MCF 10A (cell line): ENCODE data around the gene IL1F10. TPM values are rescaled to one million over a fixed set of nuclear protein-coding genes. Genes with fewer than 3 reads are reported as not detected.

Experiments used
- BruUV-seq: library from RNA; stranded (reverse); fragments of 400-500 nt; replicated peaks from 2 replicates; lab custom pipeline; 2021; lab: Mats Ljungman, UMichigan
- CTCF ChIA-PET: fragments of 300-600 bp; sonication (Branson Sonifier 250); formaldehyde crosslinking; extraction: SDS; loops from one replicate; lab custom pipeline; 2021; ENCODE audit warnings: antibody characterized with exemption, inconsistent platforms; lab: Yijun Ruan, JAX
- POLR2A ChIA-PET: fragments of 300-600, 350-650 bp; sonication (Branson Sonifier 250); formaldehyde crosslinking; extraction: SDS; loops from one replicate; lab custom pipeline; 2020; ENCODE audit warnings: antibody characterized with exemption, inconsistent platforms; lab: Yijun Ruan, JAX
- DNase-seq: peaks from one replicate; pipeline ENCODE4 v3.0.0-alpha.2; 2018; ENCODE audit not compliant: unreplicated experiment
- H3K27ac Mint-ChIP-seq: one replicate; pipeline ENCODE4 v1.8.0; 2022; ENCODE audit warnings: mild to moderate bottlenecking, low read depth, mixed read lengths; ENCODE audit not compliant: unreplicated experiment
- H3K27me3 Mint-ChIP-seq: one replicate; pipeline ENCODE4 v1.8.0; 2022; ENCODE audit warnings: mixed read lengths; ENCODE audit not compliant: insufficient read depth, unreplicated experiment
- H3K36me3 Mint-ChIP-seq: one replicate; pipeline ENCODE4 v1.8.0; 2022; ENCODE audit warnings: mild to moderate bottlenecking, moderate library complexity, mixed read lengths; ENCODE audit not compliant: insufficient read depth, unreplicated experiment
- H3K4me1 Mint-ChIP-seq: one replicate; pipeline ENCODE4 v1.8.0; 2022; ENCODE audit warnings: mixed read lengths; ENCODE audit not compliant: insufficient read depth, unreplicated experiment
- H3K4me3 Mint-ChIP-seq: one replicate; pipeline ENCODE4 v1.8.0; 2022; ENCODE audit warnings: mild to moderate bottlenecking, moderate library complexity, mixed read lengths; ENCODE audit not compliant: unreplicated experiment
- H3K9me3 Mint-ChIP-seq: one replicate; pipeline ENCODE4 v1.8.0; 2022; ENCODE audit warnings: mixed read lengths; ENCODE audit not compliant: unreplicated experiment
- intact Hi-C: fragments of 100-400 bp; cut with micrococcal nuclease; formaldehyde crosslinking; loops from 2 replicates; pipeline ENCODE4 v1.14.1; 2022
- total RNA-seq: library from RNA; stranded (reverse); gene quantifications from 2 replicates; pipeline ENCODE4 v1.2.3, GENCODE V29; 2022
- TF ChIP-seq, protein P1 (sequence below): fragments of 200-600 bp; IDR thresholded peaks from one replicate; pipeline ENCODE4 v1.8.0; 2022; ENCODE audit warnings: antibody characterized with exemption, mild to moderate bottlenecking; ENCODE audit not compliant: unreplicated experiment

IL1F10 gene
- total RNA-seq, 1 experiment from 2014 or later, result not detected

DNA sequence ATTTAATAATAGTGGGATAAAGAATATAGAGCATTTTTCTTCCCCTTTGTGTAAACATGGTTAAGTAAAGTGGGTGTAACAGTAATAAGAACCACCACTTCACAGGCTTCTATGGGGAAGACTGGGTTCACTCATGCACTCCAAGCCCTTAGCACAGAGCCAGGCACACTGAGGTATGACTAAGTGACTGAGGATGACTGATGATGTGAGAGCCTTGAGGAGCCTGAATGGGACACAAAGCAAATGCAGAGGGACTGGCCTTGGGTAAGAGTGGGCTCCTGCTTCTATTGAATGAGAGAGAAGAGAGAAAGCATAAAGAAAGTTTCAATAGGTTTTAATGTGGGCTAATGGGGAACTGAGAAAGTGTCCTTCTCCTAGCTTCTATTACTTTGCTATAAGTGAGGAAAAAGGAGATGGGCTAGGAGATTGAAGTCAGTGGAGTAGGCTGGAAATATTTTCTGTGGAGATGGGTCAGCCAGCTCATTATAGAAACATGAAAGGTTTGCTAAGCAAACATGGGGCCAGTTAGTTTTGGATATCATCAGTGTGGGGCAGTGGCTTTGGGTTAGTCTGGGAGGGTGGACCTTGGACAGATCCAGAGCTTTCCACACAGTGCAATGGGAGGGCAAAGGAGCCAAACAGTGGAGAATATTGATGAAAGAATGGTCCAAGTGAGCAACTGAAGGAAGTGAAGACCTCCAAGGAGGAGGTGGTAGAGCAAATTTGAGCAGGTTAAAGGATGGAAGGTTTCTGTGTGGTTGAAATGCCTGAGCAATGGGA lies 20.6 kb downstream of the IL1F10 start:
- TF ChIP-seq, protein P1, sequence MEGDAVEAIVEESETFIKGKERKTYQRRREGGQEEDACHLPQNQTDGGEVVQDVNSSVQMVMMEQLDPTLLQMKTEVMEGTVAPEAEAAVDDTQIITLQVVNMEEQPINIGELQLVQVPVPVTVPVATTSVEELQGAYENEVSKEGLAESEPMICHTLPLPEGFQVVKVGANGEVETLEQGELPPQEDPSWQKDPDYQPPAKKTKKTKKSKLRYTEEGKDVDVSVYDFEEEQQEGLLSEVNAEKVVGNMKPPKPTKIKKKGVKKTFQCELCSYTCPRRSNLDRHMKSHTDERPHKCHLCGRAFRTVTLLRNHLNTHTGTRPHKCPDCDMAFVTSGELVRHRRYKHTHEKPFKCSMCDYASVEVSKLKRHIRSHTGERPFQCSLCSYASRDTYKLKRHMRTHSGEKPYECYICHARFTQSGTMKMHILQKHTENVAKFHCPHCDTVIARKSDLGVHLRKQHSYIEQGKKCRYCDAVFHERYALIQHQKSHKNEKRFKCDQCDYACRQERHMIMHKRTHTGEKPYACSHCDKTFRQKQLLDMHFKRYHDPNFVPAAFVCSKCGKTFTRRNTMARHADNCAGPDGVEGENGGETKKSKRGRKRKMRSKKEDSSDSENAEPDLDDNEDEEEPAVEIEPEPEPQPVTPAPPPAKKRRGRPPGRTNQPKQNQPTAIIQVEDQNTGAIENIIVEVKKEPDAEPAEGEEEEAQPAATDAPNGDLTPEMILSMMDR, result no peak
- Mint-ChIP-seq H3K4me3 (no peak overlapping the region), H3K27ac (no peak overlapping the region), H3K9me3 (no peaks in the 10 kb centered on the region), H3K27me3 (no peaks in the 10 kb centered on the region), H3K36me3 (no peaks in the 10 kb centered on the region), H3K4me1 (peaks cover 9% of the 10 kb centered on the region)
- DNase-seq, result no peak
- ChIA-PET CTCF (interaction anchor here (0.6 to 4.3 kb wide), 7 partner anchors 9 to 152 kb away, joined by 3 to 24 read pairs (median 4); no protein-coding TSS in a partner anchor), POLR2A (no interaction called here)
- no TSS peak for BruUV-seq
- intact Hi-C loops, result no loop called here

DNA sequence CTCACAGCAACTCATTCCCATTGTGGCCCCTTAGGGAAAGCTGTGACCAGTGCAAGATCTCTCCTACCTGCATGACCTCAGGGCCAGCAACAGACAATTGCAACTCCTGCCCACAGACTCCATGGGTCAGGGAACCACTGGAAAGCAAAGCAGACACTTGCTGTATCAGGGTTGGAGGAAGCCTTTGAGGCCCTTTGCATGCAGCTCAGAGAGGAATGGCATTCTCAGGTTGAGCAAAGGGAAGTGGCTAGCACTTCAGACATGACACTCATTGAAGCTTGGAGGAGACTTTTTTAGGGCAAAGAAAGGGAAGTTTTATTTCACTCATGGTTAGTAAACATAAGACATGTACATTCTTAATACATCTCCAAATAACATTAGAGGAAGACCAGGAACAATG lies 22.1 kb downstream of the IL1F10 start:
- intact Hi-C loops, result no loop called here
- DNase-seq, result no peak
- POLR2A ChIA-PET, result interaction anchor here (1.0 kb wide), 1 partner anchor 34 kb away, joined by 3 read pairs; no protein-coding TSS in a partner anchor
- Mint-ChIP-seq H3K27me3 (peaks cover 4% of the 10 kb centered on the region), H3K9me3 (no peaks in the 10 kb centered on the region), H3K27ac (no peak overlapping the region), H3K36me3 (no peaks in the 10 kb centered on the region), H3K4me3 (no peak overlapping the region), H3K4me1 (peaks cover 9% of the 10 kb centered on the region)
- TF ChIP-seq, protein P1, result no peak
- BruUV-seq, result no TSS peak
- CTCF ChIA-PET, result interaction anchor here (0.8 to 4.3 kb wide), 3 partner anchors 10 to 363 kb away, joined by 3 to 24 read pairs (median 20); no protein-coding TSS in a partner anchor

DNA sequence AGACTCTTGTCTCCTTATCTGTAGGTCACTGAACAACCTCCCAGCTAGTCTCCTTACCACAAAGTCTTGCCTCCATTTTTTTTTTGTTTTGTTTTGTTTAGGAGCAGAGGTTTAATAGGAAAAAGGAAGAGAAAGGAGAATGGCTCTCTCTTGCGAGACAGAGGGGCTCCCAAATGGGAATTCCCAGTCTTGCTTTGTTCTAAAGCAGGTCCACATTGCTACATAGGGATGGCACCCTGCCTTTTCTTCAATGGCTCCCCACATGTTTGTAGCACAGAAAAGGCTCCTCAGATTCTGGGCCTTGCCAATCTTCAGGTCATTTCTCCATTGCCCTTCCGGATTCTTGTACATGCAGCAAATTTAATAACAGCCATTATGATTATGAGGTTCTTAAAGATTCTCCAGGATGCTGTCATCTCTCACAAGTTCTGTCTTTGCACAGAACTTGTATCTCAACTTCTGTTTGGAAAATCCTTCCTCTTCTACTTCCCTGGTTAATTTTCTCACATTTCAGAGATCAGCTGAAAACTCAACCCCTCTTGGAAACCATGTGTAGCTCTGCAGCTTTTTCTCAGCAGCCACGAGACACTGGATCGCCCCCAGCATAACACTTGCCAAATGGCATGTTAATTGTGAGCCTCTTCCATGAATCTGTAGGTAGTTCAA lies 23.6 kb downstream of the IL1F10 start:
- intact Hi-C loops, result no loop called here
- H3K4me1 Mint-ChIP-seq, result no peaks in the 10 kb centered on the region

More for the DNA sequence above, 23.6 kb downstream of the IL1F10 start:
- no peaks in the 10 kb centered on the region for H3K36me3 Mint-ChIP-seq
- no TSS peak for BruUV-seq
- no peak overlapping the region for H3K27ac Mint-ChIP-seq
- H3K9me3 Mint-ChIP-seq, result no peaks in the 10 kb centered on the region
- no peak for DNase-seq
- ChIA-PET CTCF (interaction anchor here (0.8 to 4.3 kb wide), 3 partner anchors 11 to 137 kb away, joined by 3 to 20 read pairs (median 3); no protein-coding TSS in a partner anchor), POLR2A (no interaction called here)
- TF ChIP-seq, protein P1, result no peak
- no peak overlapping the region for H3K4me3 Mint-ChIP-seq
- H3K27me3 Mint-ChIP-seq, result peaks cover 13% of the 10 kb centered on the region
